Sigmoid colon (tissue), 7 donors: ENCODE results near the gene LGALS9C. TPM values are rescaled to one million over a fixed set of nuclear protein-coding genes. Genes with fewer than 3 reads are reported as not detected.
"Not testable (repeated sequence)": the region's sequence is repeated elsewhere in the genome, so short reads cannot be mapped to it uniquely, and the experiment has no call there.

Experiments used
- DNase-seq: peaks from one replicate; pipeline ENCODE4 v3.0.0-alpha.2; 2019
- H3K27ac ChIP-seq, 4 donors: fragments of 200-600 bp; sonication (generic); one replicate each; pipeline ENCODE4 v1.5.1; 2016 to 2019; ENCODE audit warnings: mild to moderate bottlenecking in 1 of 4
- H3K27me3 ChIP-seq, 3 donors: fragments of 200-600 bp; sonication (generic); one replicate each; pipeline ENCODE4 v1.5.1; 2019; ENCODE audit warnings: mild to moderate bottlenecking in 1 of 3
- H3K36me3 ChIP-seq, 4 donors: fragments of 200-600 bp; sonication (generic); one replicate each; pipeline ENCODE4 v1.5.1; 2016 to 2019
- H3K4me1 ChIP-seq, 4 donors: fragments of 200-600 bp; sonication (generic); one replicate each; pipeline ENCODE4 v1.5.1; 2017 to 2019
- H3K4me3 ChIP-seq, 4 donors: fragments of 200-600 bp; sonication (generic); one replicate each; pipeline ENCODE4 v1.5.1; 2017 to 2019; ENCODE audit warnings: mild to moderate bottlenecking in 2 of 4, moderate library complexity in 1 of 4
- H3K9me3 ChIP-seq, 4 donors: fragments of 200-600 bp in 3 of 4; sonication (generic) in 3 of 4; one replicate each; pipeline versions ENCODE4 v1.5.1 to v1.6.1; 2013 to 2019
- WGBS, 2 donors: extraction: QIAGEN DNeasy Blood & Tissue Kit; methylation state at CpG; one replicate each; pipeline ENCODE4 v1.1.7; 2013; 5-methylcytosine and 5-hydroxymethylcytosine counted together
- intact Hi-C: fragments of 100-400 bp; cut with DNase I; formaldehyde crosslinking; loops from one replicate; pipeline ENCODE4 v1.15.1; 2023
- polyA plus RNA-seq, 3 donors: library from polyadenylated mRNA; stranded (reverse); fragments of 200-250 nt; gene quantifications; one replicate each; pipeline ENCODE4 v1.2.3, GENCODE V29; 2013
- total RNA-seq, 4 donors: library from RNA; depleted of rRNA; stranded (reverse); fragments of >200 nt; gene quantifications; one replicate each; pipeline ENCODE4 v1.1.0, GENCODE V29; 2016
- donor health status: healthy with polysubstance abuse.
- donor health status: Bipolar disorder and iron deficiency.
- donor health status: healthy.

Gene LGALS9C
- total and polyA plus RNA-seq, 7 donors, result 0.83 to 105 (median 34.1) TPM; not detected in 3

DNA sequence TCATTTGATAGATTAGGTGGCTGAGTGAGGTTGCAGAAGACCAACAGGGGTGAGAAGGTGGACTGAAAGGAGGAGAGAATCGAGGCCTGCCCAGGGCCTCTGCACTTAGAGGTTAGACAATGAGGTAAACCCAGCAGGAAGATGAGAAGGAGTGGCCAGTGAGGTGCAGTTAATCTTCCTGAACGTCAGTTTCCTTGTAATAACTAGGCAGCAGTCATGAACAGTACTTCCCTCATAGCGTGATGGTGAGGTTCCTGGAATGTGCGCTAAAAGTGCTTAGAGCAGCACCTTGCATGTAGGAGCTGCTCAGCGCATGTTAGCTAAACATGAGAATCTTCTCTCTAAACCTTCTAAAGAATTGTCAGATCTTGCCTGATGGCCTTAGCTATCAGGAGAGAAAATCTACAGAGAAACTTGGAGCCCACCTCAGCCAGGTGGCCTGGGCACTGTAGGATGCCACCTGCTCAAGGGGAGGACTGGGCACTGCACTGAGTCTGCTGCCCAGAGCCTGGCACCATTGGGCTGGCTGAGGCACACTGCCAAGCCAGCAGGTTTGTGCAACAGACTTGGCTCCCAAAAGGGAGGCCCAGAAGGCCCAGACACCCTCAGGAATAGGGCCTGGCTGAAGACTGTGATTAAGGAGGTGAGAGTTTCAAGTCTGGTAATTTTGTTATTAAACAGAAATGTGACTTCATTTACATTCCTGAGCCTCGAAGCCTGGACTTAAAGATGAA is 10.2 kb upstream of the LGALS9C start:
- H3K9me3 ChIP-seq, H3K4me3 ChIP-seq, H3K4me1 ChIP-seq, intact Hi-C loops, H3K27me3 ChIP-seq, H3K36me3 ChIP-seq, H3K27ac ChIP-seq, DNase-seq: not testable (repeated sequence)
- WGBS, 2 donors, result 49 to 56% methylated on average over 5 to 6 of the region's 6 CpGs

DNA sequence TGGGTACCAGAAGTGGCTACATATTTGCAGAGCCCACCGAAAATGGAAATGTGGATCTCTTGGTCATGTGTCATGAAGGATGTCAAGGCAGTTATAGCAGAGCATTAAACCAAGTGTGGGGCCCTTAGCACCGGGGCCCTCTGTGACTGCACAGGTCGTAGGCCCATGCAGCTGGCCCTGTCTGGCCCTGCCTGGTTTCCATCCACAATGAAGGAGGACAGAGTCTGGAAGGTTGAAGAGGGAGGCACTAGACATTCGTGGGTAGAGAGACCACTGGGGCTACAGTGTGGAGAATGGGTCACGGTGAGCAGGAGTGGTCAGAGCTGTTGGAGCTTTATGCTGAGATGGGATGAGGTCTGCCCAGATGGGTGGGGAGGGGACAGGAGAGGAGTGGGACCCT is 9.6 kb upstream of the LGALS9C start:
- DNase-seq, H3K27ac ChIP-seq, intact Hi-C loops, H3K4me1 ChIP-seq, H3K4me3 ChIP-seq, H3K27me3 ChIP-seq, H3K9me3 ChIP-seq, H3K36me3 ChIP-seq: not testable (repeated sequence)
- WGBS, 2 donors, result 92 to 95% methylated on average over 5 of the region's 5 CpGs

DNA sequence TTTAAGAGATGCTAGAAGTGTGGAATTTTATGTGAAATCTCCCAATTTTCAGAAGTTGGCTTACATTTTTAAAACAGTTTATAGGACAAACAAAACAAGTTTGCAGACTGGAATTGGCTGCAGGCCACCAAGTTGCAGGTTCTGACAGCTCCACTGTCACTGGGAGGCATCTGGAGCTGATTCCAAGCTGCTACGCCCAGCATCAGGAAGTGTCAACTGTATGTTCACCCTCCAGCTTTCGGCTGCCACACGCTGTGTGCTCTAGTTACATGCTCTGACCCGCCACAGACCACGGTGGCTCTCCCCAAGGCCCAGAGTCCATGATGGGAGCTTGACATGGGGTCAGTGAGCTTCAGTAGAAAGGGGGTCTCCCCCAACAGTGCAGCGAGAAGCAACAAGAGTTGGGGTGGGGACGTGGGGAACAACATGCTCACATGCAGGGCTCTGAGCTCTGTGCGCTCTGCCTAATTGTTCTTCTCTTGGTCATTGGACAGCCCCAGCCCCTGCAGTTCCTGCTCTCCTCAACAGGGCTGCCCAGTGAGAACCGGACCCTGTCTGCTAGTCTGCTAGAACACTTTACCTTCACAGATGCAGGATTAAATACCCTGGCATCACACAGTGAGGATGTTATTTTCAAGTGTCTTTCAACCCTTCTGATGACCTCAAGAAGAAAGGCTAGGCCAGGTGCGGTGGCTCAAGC is 8.0 kb upstream of the LGALS9C start:
- H3K4me1 ChIP-seq, H3K27me3 ChIP-seq, H3K4me3 ChIP-seq, intact Hi-C loops, H3K9me3 ChIP-seq, H3K27ac ChIP-seq, DNase-seq, H3K36me3 ChIP-seq: not testable (repeated sequence)
- WGBS, 2 donors, result 53 to 73% methylated on average over 9 of the region's 10 CpGs

DNA sequence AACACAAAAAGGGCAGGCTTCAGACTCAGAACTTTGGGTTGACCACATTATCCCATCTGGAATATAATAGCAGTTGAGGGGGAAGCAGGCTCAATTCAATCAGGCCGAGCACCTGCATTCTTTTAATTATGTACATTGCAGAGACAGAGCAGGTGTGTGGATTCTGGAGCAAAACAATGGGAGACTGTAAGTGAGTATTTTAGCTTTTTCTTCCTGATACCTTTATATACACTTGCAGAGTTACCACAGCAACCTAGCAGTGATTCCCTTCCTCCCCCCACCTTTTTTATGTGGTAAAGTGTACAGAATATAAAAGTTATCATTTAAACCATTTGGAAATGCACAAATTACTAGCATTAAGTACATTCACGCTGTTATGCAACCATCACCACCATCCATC is 6.8 kb upstream of the LGALS9C start:
- DNase-seq, intact Hi-C loops, H3K4me1 ChIP-seq, H3K27ac ChIP-seq, H3K36me3 ChIP-seq, H3K4me3 ChIP-seq, H3K27me3 ChIP-seq, H3K9me3 ChIP-seq: not testable (repeated sequence)
- 18 to 63% methylated on average over 2 of the region's 2 CpGs for WGBS, 2 donors

DNA sequence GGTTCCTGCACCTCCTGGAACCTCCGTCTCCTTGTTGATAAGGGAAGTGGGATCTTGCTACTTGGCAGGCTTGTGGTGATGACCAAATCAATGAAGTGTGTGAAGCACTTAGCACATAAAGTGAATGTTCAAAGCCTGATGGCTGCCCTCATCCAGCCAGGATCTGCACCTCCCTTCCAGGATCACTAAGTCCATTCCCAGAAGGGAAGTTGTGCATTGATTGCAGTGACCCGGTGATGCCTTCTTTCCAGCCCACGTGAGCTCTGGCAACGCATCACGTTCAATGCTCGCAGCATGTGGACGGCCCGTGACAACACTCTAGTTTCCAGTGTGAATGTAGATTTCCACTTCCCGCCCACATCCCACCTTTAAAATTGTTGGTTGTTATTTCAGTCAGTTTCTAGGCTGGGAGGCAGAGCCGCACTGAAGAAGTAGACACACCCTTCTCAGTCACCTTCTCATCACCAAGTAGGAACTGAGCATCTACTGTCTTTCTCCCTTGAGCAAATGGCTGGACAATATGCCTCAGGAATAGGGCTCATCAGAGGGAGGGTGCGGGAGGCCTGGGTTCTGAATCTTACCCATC is 6.2 kb upstream of the LGALS9C start:
- DNase-seq, H3K36me3 ChIP-seq, H3K4me3 ChIP-seq, H3K27me3 ChIP-seq, H3K9me3 ChIP-seq, H3K27ac ChIP-seq, H3K4me1 ChIP-seq, intact Hi-C loops: not testable (repeated sequence)
- WGBS, 2 donors, result 32 to 66% methylated on average over 7 of the region's 11 CpGs

DNA sequence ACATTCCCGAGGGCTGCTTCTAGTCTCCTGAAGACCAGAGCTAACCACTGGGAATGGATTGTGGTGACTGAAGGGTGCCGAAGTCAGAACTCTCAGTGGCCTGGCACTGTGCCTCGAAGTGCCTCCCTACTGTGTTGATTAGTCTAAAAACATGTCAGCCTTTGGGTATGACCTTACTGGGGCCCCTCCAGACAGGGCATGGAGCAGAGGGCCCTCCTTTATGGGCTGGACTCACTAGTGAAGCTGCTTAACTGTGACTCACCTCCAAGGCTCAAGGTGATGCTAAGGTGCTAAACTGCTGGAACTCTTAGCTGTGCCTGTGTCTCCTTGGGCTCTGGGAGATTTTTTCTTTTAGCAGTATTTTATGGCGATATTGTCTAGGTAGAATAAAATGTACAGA is 2.6 kb upstream of the LGALS9C start:
- H3K9me3 ChIP-seq, H3K4me3 ChIP-seq, intact Hi-C loops, H3K36me3 ChIP-seq, H3K27me3 ChIP-seq, H3K27ac ChIP-seq, H3K4me1 ChIP-seq, DNase-seq: not testable (repeated sequence)
- WGBS, 2 donors, result 78 to 96% methylated on average over 3 of the region's 4 CpGs

DNA sequence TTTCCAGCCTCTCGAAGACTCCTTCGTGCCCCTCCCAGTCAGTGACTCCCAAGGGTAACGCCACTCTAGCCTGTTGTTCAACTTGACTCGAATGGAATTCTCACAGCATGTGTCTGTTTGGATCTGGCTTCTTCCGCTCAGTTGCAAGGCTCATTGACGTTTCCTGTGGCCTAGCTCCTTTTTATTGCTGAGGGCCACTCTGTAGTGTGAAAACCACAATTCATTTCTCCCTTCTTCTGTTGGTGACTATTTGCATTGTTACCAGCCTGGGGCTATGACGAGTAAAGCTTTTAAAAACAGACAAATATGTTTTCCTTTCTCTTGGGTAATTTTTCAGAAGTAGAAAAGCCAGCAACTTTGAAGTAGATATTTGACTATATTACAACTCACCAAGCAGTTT is 1.8 kb upstream of the LGALS9C start:
- intact Hi-C loops, DNase-seq, H3K4me1 ChIP-seq, H3K36me3 ChIP-seq, H3K9me3 ChIP-seq, H3K4me3 ChIP-seq, H3K27ac ChIP-seq, H3K27me3 ChIP-seq: not testable (repeated sequence)
- WGBS, 2 donors, result 72 to 78% methylated on average over 7 of the region's 7 CpGs

DNA sequence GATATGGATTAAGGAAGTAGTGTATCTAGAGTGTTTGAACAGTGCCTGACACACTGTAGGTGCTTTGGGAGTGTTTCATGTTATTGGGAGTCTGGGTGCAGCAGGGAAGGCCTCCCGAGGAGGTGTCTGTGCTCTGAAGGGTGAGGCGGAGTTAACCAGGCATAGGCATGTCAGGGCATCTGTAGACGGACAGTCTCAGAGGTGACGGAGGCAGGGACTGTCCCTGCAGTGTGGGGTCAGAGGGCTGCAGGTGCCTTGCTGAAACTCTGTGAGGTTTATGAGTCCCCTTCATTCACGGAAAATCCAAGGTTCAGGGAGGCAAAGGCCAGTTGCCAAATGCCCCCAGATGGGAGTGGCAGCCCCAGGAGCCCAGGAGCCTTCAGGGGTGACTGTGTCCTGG is 778 bp downstream of the LGALS9C start:
- DNase-seq, H3K9me3 ChIP-seq, intact Hi-C loops, H3K27me3 ChIP-seq, H3K4me1 ChIP-seq, H3K27ac ChIP-seq, H3K36me3 ChIP-seq, H3K4me3 ChIP-seq: not testable (repeated sequence)
- WGBS, 2 donors, result 14 to 80% methylated on average over 2 to 3 of the region's 5 CpGs

DNA sequence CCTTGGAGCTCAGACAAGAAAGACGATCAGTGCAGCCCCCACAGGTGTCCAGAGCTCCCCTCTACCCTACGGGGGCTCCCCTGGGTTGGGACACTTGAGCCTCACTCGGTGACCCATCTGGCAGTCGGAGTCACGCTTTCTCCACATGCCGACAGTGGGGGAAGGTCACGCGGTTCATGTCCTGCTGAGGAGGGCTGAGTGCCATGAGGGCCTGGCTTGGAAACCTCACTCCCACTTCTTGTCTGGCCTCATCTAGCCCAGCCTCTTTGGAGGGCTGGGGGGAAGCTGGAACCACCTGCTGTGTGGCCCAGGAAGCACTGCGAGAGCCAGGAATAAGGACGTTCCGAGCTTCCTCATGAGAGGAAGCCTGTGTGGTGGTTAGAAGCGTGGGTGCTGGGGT is 1.8 kb downstream of the LGALS9C start:
- H3K27ac ChIP-seq, H3K9me3 ChIP-seq, H3K4me1 ChIP-seq, DNase-seq, H3K4me3 ChIP-seq, H3K36me3 ChIP-seq, H3K27me3 ChIP-seq, intact Hi-C loops: not testable (repeated sequence)
- 69 to 81% methylated on average over 7 of the region's 12 CpGs for WGBS, 2 donors

DNA sequence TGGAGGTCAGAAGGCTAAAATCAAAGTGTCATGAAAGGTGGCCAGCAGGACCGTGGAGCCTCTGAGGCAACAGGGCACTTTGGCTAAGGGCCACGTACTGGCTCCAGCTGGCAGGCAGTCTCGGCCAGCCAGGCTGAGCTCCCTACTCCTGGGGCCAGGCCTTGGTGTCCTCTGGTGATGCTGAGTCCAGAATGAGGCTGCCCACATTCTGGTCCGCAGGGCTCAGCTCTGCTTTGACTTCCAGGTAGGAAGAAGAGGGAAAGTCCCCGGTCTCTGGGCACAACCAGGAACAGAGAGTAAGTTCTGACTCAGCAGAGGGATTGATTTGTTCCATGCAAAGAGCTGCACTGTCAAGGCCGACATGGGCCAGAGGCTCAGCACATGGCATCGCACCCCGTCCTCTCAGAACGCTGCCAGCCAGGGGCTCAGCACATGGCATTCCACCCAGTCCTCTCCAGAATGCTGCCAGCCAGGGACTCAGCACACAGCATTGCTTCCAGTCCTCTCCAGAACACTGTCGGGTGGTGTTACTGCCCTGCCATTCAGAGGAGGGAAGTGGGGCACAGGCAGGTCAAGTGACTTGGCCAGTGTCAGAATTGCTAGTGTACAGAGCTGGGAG is 2.5 kb downstream of the LGALS9C start:
- 28 to 36% methylated on average over 6 of the region's 10 CpGs for WGBS, 2 donors

DNA sequence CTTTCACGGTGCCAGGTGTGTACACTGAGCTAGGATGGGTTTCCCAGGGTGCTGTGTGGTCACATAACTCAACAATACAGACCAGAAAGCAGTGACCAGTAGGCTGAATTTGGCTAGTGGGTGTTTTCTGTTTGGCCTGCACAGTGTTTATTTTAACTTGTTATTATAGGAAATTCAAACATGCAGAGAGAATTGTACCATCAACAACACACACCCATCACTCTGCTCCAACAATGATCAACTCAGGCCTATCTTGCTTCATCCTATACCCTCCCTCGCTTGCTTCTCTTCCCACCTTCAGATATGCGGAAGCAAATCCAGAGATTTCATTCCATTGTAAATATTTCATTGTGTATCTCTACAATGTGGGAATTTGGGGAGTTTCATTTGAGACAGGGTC is 5.2 kb downstream of the LGALS9C start:
- H3K9me3 ChIP-seq, H3K36me3 ChIP-seq, DNase-seq, H3K4me1 ChIP-seq, H3K27me3 ChIP-seq, H3K4me3 ChIP-seq, intact Hi-C loops, H3K27ac ChIP-seq: not testable (repeated sequence)
- 27 to 100% methylated on average over 2 of the region's 3 CpGs for WGBS, 2 donors

More for the DNA sequence above, 2.5 kb downstream of the LGALS9C start:
- H3K27ac ChIP-seq, H3K27me3 ChIP-seq, H3K9me3 ChIP-seq, intact Hi-C loops, H3K36me3 ChIP-seq, H3K4me3 ChIP-seq, H3K4me1 ChIP-seq, DNase-seq: not testable (repeated sequence)

DNA sequence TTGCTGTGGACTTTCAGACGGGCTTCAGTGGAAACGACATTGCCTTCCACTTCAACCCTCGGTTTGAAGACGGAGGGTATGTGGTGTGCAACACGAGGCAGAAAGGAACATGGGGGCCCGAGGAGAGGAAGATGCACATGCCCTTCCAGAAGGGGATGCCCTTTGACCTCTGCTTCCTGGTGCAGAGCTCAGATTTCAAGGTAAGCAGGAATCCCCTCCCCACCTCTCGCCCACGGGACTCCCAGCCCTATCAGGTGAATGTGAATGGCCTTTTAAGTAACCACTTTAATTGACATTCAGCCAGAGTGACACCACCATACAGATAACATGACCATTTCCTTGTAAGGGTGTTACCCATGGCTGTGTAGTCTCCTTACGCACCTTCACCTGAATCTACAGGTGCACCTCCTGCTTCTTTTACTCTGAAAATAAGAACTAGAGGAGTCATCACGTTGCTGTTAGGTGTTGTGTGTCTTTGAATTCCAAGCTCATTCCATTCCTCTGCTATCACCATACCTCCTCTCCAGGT is 9.4 kb downstream of the LGALS9C start:
- intact Hi-C loops, H3K27me3 ChIP-seq, H3K9me3 ChIP-seq, DNase-seq, H3K4me1 ChIP-seq, H3K27ac ChIP-seq, H3K36me3 ChIP-seq, H3K4me3 ChIP-seq: not testable (repeated sequence)
- WGBS, 2 donors, result 40 to 83% methylated on average over 5 to 6 of the region's 10 CpGs

DNA sequence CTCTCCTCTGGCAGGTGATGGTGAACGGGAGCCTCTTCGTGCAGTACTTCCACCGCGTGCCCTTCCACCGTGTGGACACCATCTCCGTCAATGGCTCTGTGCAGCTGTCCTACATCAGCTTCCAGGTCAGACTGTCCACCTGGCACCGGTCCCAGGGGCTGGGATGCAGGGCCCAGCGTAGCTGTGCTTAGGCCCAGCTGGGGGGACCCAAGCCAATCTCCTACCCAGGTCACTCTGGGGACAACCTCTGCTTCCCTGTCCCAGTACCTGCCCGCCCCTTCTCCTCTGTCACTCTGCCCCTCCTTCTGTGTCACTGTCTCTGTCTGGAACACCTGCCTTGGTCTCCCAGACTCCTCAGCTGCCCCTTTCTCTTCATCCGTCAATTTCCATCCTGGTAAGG is 11.0 kb downstream of the LGALS9C start:
- H3K27me3 ChIP-seq, intact Hi-C loops, DNase-seq, H3K36me3 ChIP-seq, H3K27ac ChIP-seq, H3K4me3 ChIP-seq, H3K9me3 ChIP-seq, H3K4me1 ChIP-seq: not testable (repeated sequence)
- 81 to 91% methylated on average over 3 of the region's 10 CpGs for WGBS, 2 donors
